ENCODE data around the gene SAMD11. TPM values are rescaled to one million over a fixed set of nuclear protein-coding genes. Genes with fewer than 3 reads are reported as not detected.

The SAMD11 gene
- polyA plus RNA-seq, 2 of the 4 experiments (the other 2 are of a cell fraction) = 22.4 to 52.8 TPM

- DNase-seq (ENCODE audit: low read depth in 1 of 2, low spot score in 1 of 2) (peak in 1 of 2 experiments; percentile 43), ATAC-seq (peak; percentile 0 to 25; a peak in 3 of 6 replicates), FAIRE-seq (no peak)
- peak overlapping the region; percentile 71; the same call in 2 of the 3 replicates for H3K4me3 ChIP-seq
- no peaks in the 10 kb centered on the region for H3K9me3 ChIP-seq
- peak overlapping the region; percentile 100 for H3K4me2 ChIP-seq
- WGBS (ENCODE audit: missing lambda C conversion rate) = 56% methylated on average over 24 of the region's 30 CpGs
- peak overlapping the region; percentile 100 for H3K27ac ChIP-seq
- ChIA-PET CTCF (interaction anchor here (0.6 to 8.1 kb wide), 17 partner anchors 10 to 301 kb away, joined by 3 to 84 read pairs (median 6); partner anchors contain the start of gene SAMD11), POLR2A (no interaction called here)
- H3K4me1 ChIP-seq = peaks cover 59% of the 10 kb centered on the region
- TF ChIP-seq E2F6 (IDR thresholded peaks at IDR 0.05; ENCODE audit: borderline replicate concordance, low read depth) (0 out of 2 replicates have a peak, but pooled peaks have one; percentile 16), FOXS1 (CRISPR knock-in tag; IDR thresholded peaks at IDR 0.05) (no peak), MAX (IDR thresholded peaks at IDR 0.05) (peak; percentile 22; the same call in 1 of the 2 replicates), RFX5 (IDR thresholded peaks at IDR 0.05) (no peak), RAD21 (conservative IDR thresholded peaks at IDR 0.05 in 1 of 2, IDR thresholded peaks at IDR 0.05 in 1 of 2) (no peak)
Measured at GRCh38 chr1:938711-939489, 15.2 kb downstream of the SAMD11 start.

GRCh38 chr1:939511-940106 is 15.9 kb downstream of the SAMD11 start:
- peak overlapping the region; percentile 71 for H3K4me3 ChIP-seq
- peak overlapping the region; percentile 100 for H3K27ac ChIP-seq
- ChIA-PET POLR2A (interaction anchor here (1.1 kb wide), 1 partner anchor 9 kb away, joined by 3 read pairs; no protein-coding TSS in a partner anchor), CTCF (interaction anchor here (0.7 to 8.1 kb wide), 10 partner anchors 11 to 70 kb away, joined by 3 to 84 read pairs (median 28); partner anchors contain the start of gene SAMD11)
- DNase-seq (ENCODE audit: low read depth in 1 of 2, low spot score in 1 of 2) (no peak), FAIRE-seq (no peak), ATAC-seq (no peak)
- TF ChIP-seq RFX5 (IDR thresholded peaks at IDR 0.05) (no peak), CBX2 (IDR thresholded peaks at IDR 0.05; ENCODE audit: borderline replicate concordance, low read depth) (no peak), ELK1 (IDR thresholded peaks at IDR 0.05; ENCODE audit: low read depth, low read length) (no peak), ESRRA (IDR thresholded peaks at IDR 0.05; ENCODE audit: borderline replicate concordance, low read length) (no peak)
- H3K9me3 ChIP-seq = no peaks in the 10 kb centered on the region
- H3K4me1 ChIP-seq = peaks cover 66% of the 10 kb centered on the region
- peak overlapping the region; percentile 100 for H3K4me2 ChIP-seq
- 21% methylated on average over 12 of the region's 21 CpGs for WGBS (ENCODE audit: missing lambda C conversion rate)

- H3K4me3 ChIP-seq = peak overlapping the region; percentile 71
- peak overlapping the region; percentile 100 for H3K27ac ChIP-seq
- peak overlapping the region; percentile 100 for H3K4me2 ChIP-seq
- ChIA-PET POLR2A (interaction anchor here (1.1 kb wide), 2 partner anchors 10 to 36 kb away, joined by 3 to 4 read pairs; no protein-coding TSS in a partner anchor), CTCF (interaction anchor here (0.7 to 8.1 kb wide), 9 partner anchors 12 to 350 kb away, joined by 3 to 84 read pairs (median 30); partner anchors contain the start of gene SAMD11)
- H3K9me3 ChIP-seq = no peaks in the 10 kb centered on the region
- TF ChIP-seq PBX3 (IDR thresholded peaks at IDR 0.05) = 0 out of 2 replicates have a peak, but pooled peaks have one; percentile 38
- 0 out of 2 replicates have a peak, but pooled peaks have one; percentile 37 for TF ChIP-seq E2F6 (IDR thresholded peaks at IDR 0.05; ENCODE audit: borderline replicate concordance, low read depth)
- TF ChIP-seq EP300 (IDR thresholded peaks at IDR 0.05) = peak; percentile 41 to 48; a peak in 2 of 5 replicates
- TF ChIP-seq JUN (IDR thresholded peaks at IDR 0.05) = peak; percentile 65 to 73; a peak in 3 of 5 replicates
- no peak for TF ChIP-seq POLR2AphosphoS2 (conservative IDR thresholded peaks at IDR 0.05; ENCODE audit: low read length)
- TF ChIP-seq SMC3 (IDR thresholded peaks at IDR 0.05) = 0 out of 3 replicates have a peak, but pooled peaks have one; percentile 15
- 0 out of 2 replicates have a peak, but pooled peaks have one; percentile 6 for TF ChIP-seq MAX (IDR thresholded peaks at IDR 0.05)
- no peak for TF ChIP-seq NPAS2 (CRISPR knock-in tag; IDR thresholded peaks at IDR 0.05; ENCODE audit: borderline replicate concordance)
- TF ChIP-seq GATA3 (IDR thresholded peaks at IDR 0.05; ENCODE audit: borderline replicate concordance) = peak; percentile 17; the same call in 1 of the 2 replicates
- TF ChIP-seq CTCF (IDR thresholded peaks at IDR 0.05) = peak; percentile 25
- TF ChIP-seq HDAC2 (IDR thresholded peaks at IDR 0.05) = no peak
- WGBS (ENCODE audit: missing lambda C conversion rate) = no CpG with 5 or more reads among the region's 86 CpGs
- peak; percentile 4 to 12; a peak in 3 of 6 replicates for ATAC-seq
- DNase-seq (ENCODE audit: low read depth in 1 of 2, low spot score in 1 of 2) = peak in 1 of 2 experiments; percentile 66
- FAIRE-seq = no peak
- H3K4me1 ChIP-seq = peaks cover 74% of the 10 kb centered on the region
Measured at GRCh38 chr1:940107-941014, 16.6 kb downstream of the SAMD11 start.
